ENCODE results near the gene LEMD3.

DNA sequence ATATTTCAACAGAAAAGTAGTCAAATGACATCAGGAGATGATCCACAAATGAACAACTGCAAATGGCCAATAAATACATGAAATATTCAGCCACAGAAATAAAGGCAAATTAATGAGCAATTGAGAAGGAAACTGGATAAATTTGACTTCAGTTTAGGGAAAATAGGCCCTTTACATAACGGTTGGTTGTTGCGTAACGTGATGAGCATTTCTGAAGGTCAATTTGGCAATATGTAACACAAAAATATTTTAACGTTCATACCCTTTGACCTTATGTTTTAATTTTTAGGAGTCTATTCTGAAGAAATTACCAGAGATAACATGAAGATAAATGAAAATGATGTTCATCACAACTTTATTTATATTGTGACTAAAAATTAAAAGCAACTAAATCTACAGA is 94.4 kb downstream of the LEMD3 start:
- TF ChIP-seq, protein P1, sequence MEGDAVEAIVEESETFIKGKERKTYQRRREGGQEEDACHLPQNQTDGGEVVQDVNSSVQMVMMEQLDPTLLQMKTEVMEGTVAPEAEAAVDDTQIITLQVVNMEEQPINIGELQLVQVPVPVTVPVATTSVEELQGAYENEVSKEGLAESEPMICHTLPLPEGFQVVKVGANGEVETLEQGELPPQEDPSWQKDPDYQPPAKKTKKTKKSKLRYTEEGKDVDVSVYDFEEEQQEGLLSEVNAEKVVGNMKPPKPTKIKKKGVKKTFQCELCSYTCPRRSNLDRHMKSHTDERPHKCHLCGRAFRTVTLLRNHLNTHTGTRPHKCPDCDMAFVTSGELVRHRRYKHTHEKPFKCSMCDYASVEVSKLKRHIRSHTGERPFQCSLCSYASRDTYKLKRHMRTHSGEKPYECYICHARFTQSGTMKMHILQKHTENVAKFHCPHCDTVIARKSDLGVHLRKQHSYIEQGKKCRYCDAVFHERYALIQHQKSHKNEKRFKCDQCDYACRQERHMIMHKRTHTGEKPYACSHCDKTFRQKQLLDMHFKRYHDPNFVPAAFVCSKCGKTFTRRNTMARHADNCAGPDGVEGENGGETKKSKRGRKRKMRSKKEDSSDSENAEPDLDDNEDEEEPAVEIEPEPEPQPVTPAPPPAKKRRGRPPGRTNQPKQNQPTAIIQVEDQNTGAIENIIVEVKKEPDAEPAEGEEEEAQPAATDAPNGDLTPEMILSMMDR (IDR thresholded peaks at IDR 0.05), result no peak
- TF ChIP-seq POLR2A (IDR thresholded peaks at IDR 0.05) (no peak), POLR2AphosphoS5 (IDR thresholded peaks at IDR 0.05) (no peak), EP300 (IDR thresholded peaks at IDR 0.05) (no peak)
